IMR-90 (cell line): ENCODE data around the gene NUFIP2.

Experiments used
- CEBPB ChIP-seq: IDR thresholded peaks from 2 replicates; pipeline ENCODE4 v1.6.1; 2012; ENCODE audit warnings: low read depth, low read length, improper control_type of control experiment
- CHD1 ChIP-seq: IDR thresholded peaks from 2 replicates; pipeline ENCODE4 v1.6.1; 2012; ENCODE audit warnings: low read depth, low read length, improper control_type of control experiment
- FOS ChIP-seq: fragments of 150-350 bp; IDR thresholded peaks from 2 replicates; pipeline ENCODE4 v1.6.1; 2016; ENCODE audit warnings: low read depth, low read length
- MAFK ChIP-seq: IDR thresholded peaks from 2 replicates; pipeline ENCODE4 v1.6.1; 2012; ENCODE audit warnings: low read depth, low read length, improper control_type of control experiment
- MXI1 ChIP-seq: IDR thresholded peaks from 2 replicates; pipeline ENCODE4 v1.6.1; 2012; ENCODE audit warnings: low read depth, mild to moderate bottlenecking, low read length, moderate library complexity, borderline replicate concordance
- POLR2A ChIP-seq: IDR thresholded peaks from 2 replicates; pipeline ENCODE4 v1.6.1; 2012; ENCODE audit warnings: mild to moderate bottlenecking, low read depth, low read length
- RAD21 ChIP-seq: IDR thresholded peaks from 2 replicates; pipeline ENCODE4 v1.6.1; 2012; ENCODE audit warnings: low read length, improper control_type of control experiment
- RCOR1 ChIP-seq: IDR thresholded peaks from 2 replicates; pipeline ENCODE4 v1.6.1; 2012; ENCODE audit warnings: mild to moderate bottlenecking, low read length, improper control_type of control experiment; ENCODE audit not compliant: insufficient replicate concordance
- RFX5 ChIP-seq: IDR thresholded peaks from 2 replicates; pipeline ENCODE4 v1.8.0; 2012; ENCODE audit warnings: low read depth, mild to moderate bottlenecking, low read length, moderate library complexity
- SMC3 ChIP-seq: fragments of 150-350 bp; IDR thresholded peaks from 2 replicates; pipeline ENCODE4 v1.6.1; 2016; ENCODE audit warnings: low read depth, mild to moderate bottlenecking, antibody characterized with exemption, low read length, moderate library complexity
- TF ChIP-seq, protein P1 (sequence below): conservative IDR thresholded peaks from 2 replicates; pipeline ENCODE4 v1.5.1; 2012; ENCODE audit warnings: mild to moderate bottlenecking, low read depth, low read length, improper control_type of control experiment
- TF ChIP-seq, protein P2 (sequence below): fragments of 150-350 bp; IDR thresholded peaks from 2 replicates; pipeline ENCODE4 v1.6.1; 2017; ENCODE audit warnings: mild to moderate bottlenecking, antibody characterized with exemption, low read length, low read depth

DNA sequence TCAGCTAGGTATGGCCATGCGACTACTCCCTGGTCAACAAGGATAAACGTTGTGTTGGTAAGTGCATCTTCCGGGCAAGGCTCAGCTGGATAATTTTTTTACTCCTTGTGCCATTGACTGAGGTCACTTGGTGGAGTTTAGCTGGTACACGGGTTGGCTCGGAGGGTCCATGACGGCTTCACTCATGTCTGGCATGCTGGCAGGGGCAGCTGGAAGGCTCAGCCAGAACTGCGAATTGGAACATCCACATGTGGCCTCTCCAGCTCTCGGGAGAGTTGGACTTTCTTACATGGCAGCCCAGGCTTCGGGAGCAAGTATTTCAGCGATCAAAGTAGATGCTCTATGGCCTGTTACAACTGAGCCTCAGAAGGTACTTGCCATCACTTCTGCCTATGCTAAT is 78.8 kb downstream of the NUFIP2 start:
- no peak for TF ChIP-seq FOS
- no peak for TF ChIP-seq RAD21
- no peak for TF ChIP-seq POLR2A
- TF ChIP-seq, protein P1, sequence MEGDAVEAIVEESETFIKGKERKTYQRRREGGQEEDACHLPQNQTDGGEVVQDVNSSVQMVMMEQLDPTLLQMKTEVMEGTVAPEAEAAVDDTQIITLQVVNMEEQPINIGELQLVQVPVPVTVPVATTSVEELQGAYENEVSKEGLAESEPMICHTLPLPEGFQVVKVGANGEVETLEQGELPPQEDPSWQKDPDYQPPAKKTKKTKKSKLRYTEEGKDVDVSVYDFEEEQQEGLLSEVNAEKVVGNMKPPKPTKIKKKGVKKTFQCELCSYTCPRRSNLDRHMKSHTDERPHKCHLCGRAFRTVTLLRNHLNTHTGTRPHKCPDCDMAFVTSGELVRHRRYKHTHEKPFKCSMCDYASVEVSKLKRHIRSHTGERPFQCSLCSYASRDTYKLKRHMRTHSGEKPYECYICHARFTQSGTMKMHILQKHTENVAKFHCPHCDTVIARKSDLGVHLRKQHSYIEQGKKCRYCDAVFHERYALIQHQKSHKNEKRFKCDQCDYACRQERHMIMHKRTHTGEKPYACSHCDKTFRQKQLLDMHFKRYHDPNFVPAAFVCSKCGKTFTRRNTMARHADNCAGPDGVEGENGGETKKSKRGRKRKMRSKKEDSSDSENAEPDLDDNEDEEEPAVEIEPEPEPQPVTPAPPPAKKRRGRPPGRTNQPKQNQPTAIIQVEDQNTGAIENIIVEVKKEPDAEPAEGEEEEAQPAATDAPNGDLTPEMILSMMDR, result no peak
- TF ChIP-seq MXI1, result no peak
- TF ChIP-seq CEBPB, result no peak
- no peak for TF ChIP-seq RCOR1
- no peak for TF ChIP-seq RFX5
- TF ChIP-seq MAFK, result no peak
- TF ChIP-seq, protein P2, sequence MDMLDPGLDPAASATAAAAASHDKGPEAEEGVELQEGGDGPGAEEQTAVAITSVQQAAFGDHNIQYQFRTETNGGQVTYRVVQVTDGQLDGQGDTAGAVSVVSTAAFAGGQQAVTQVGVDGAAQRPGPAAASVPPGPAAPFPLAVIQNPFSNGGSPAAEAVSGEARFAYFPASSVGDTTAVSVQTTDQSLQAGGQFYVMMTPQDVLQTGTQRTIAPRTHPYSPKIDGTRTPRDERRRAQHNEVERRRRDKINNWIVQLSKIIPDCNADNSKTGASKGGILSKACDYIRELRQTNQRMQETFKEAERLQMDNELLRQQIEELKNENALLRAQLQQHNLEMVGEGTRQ, result no peak
- TF ChIP-seq SMC3, result no peak
- TF ChIP-seq CHD1, result no peak
